GM10847 (cell line): Measurements from ENCODE around the gene ANKRD13A.

Experiments
- POLR2A ChIP-seq: IDR thresholded peaks from 2 replicates; pipeline ENCODE4 v1.6.1; 2011; ENCODE audit not compliant: insufficient read length; ENCODE audit errors: extremely low read depth

The ANKRD13A gene

DNA sequence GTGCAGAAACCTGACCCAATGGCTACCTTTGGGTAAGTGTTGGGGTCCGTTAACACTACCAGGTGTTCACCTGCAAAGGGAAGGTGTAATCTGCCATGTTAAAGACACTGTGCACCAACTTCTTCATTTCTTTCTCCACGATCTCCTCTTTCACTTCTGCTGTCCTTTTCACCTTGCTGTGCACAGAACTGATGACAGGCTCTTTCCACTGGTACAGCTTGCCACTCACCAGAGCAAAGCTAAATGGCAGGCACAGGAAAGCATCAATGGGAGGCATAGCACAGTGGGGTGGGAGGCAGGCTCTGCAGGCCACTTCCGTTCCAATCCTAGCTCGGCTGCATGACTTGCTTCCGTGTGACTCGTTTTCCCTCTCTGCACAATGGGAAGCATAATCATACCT, 51.7 kb downstream of the ANKRD13A start:
- no peak for TF ChIP-seq POLR2A

DNA sequence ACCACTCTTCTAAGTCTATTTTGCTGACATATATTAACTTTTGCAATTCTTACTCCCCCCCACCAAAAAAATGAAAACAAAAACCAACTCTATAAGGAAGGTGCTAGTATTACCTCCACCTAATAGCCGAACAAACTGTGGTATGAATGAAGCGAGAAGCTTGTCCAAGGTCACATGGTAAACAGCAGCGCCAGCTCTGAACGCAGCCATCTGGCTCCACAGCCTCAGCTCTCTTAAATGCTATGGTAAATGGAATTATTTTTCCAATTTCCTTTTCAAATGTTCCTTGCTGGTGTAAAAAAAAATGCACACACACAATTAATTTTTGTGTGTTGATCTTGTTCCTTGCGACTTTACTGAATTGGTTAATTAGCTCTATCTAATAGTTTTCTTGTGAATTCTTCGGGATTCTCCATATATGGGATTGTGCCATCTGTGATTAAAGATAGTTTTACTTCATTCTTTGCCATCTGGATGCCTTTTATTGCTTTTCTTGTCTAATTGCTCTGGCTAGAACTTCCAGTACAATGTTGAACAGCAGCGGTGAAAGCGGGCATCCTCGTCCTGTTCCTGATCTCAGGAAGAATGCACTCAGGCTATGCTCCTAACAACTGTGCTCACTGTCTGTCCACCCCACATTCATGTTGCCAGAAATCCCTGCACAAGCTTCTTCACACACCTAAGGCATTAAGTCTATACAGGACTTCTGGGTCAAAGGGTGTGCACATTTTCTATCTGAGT, 59.8 kb downstream of the ANKRD13A start:
- TF ChIP-seq POLR2A: no peak

DNA sequence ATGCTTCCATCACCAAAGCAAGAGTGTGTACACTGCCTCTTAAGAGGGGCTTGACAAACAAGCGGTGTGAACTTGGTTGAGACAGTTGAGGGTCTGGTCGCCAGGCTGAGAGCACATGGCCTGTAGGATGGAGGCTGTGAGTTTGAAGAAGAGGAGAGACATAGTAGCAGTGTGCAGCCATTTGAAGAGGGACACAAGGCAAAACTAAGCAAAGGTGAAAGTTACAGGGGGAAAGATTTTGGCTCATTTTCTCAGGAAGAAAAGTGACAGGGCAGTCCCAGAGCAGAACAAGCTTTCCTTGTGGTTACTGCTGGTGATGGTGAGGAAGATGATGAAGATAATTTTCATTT, 60.4 kb downstream of the ANKRD13A start:
- no peak for TF ChIP-seq POLR2A

DNA sequence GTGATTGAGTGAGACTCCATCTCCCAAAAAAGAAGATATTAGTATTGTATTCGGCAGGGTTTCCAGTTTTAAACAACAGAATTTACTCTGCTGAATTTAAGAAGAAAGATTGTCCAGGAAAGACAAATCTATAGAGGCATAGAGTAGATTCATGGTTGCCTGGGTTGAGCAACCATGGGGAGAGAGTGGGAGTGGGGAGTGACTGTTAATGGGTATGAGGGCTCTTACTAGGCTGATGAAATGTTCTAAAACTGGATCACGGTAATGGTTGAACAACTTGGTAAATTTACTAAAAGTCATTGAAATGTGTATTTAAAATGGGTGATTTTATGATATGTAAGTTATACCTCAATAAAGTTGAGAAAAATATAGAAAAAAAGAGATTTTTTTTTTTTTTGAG, 63.0 kb downstream of the ANKRD13A start:
- no peak for TF ChIP-seq POLR2A

DNA sequence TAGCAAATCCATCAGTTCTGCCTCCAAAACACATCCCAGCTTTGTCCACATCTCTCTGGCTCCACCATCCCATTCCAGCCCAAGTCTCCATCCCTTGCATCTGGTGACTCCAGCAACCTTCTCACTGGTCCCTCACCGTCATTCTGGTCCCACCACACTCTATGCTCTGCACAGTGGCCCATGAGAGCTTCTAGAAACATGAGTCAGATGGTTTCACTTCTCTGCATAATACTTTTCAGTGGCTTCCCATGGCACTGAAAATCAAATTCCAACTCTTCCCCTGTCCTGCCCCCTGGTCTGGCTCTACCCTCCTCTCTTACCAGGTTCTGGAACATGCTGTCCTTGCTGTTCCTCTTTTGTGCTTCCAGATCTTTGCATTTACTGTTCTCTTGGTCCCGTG, 66.3 kb downstream of the ANKRD13A start:
- TF ChIP-seq POLR2A: no peak

DNA sequence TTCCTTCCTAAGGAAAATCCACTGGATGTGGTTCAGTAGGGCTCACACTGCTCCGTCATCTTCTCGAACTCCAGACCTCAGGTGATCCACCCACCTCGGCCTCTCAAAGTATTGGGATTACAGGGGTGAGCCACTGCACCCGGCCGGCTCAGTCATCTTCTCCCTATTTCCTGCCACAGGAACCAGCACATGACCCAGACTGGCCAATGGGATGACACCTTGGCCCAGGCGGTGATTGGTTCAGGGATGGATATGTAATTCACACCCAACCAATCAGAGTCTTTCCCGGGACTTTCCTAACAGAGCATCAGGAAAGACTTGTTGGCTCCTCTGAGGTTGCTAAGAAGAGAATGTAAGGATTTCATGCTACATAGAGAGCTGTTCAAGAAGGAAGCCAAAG, 68.3 kb downstream of the ANKRD13A start:
- no peak for TF ChIP-seq POLR2A

DNA sequence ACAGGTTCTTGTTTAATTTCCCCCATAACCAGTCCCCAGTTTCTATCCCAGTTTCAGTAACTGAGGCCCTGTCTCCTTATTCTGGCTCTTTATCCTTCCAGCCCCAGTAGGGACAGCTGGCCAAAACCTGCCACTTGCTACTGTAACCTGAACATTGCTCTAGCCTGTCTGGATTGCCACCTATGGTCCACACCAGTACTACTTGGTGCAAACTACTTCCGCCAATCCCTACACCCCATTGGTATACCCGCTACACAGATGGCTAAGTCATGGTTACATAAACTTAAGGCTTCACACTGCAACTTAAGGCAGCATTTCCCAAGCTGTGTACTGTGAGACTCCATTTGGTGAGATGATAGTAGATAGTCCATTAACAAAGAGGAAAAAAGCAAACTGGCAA, 69.4 kb downstream of the ANKRD13A start:
- no peak for TF ChIP-seq POLR2A

DNA sequence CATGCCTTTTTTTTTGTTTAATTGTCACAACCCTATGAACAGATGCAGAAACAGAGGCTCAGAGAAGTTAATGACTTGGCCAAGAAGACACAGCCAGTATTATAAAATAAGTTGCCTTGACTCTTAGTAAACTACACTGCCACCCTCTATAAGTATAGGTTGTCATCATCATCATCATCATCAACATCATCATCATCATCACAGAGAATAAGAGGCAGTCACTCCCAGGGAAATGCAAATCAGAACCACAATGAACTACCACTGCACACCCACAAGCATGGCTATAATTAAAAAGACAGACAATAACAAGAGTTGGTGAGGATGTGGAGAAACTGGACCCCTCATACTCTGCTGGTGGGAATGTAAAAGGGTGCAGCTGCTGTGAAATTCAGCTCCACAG, 72.3 kb downstream of the ANKRD13A start:
- TF ChIP-seq POLR2A: no peak

DNA sequence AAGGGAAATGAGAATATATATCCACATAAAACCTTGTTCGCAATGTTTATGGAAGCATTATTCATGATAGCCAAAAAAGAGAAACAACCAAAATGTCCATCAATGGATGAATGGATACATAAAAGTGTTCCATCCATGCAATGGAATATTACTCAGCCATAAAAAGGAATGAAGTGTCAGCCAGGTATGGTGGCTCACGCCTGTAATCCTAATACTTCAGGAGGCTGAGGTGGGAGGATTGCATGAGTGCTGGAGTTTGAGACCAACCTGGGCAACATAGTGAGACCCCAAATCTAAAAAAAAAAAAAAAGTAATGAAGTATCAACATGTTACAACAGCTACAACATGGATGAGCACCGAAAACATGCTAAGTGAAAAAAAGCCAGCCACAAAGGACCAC, 72.7 kb downstream of the ANKRD13A start:
- no peak for TF ChIP-seq POLR2A

DNA sequence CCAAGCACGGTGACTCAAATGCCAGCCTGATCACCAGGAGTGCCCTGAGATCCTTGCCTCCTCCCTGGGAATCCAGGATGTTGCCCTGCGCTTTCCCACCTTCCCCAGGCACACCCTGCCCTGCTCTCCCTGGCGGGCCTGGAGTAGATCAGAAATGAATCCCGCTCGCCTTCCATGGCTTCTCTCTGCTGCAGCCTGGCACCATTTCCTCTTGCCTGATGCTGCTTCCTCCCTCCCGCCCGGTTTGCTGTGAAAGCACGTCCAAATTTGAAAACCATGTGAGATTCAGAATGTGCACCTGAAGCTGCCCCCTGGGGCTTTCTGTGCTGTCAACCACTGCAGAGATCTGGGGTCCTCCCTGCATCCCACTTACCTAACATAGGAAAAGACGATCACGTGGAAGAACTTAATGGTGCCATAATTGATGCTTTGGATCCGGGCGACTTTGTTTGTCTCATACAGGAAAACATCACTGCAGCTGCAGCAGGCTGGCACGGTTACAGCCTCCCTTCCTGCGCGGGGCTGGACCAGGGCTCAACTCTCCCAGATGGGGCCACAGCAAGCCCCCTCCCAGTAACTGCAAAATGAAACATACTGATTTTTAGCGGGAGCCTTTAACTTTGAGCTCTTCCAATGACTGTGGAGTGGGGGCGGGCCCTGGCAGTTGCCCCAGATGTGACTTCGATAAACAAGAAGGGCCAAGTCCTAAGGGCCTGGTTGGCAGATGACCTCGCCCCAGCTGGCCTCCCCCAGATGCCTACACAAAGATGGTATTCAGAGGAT, 74.0 kb downstream of the ANKRD13A start:
- no peak for TF ChIP-seq POLR2A

DNA sequence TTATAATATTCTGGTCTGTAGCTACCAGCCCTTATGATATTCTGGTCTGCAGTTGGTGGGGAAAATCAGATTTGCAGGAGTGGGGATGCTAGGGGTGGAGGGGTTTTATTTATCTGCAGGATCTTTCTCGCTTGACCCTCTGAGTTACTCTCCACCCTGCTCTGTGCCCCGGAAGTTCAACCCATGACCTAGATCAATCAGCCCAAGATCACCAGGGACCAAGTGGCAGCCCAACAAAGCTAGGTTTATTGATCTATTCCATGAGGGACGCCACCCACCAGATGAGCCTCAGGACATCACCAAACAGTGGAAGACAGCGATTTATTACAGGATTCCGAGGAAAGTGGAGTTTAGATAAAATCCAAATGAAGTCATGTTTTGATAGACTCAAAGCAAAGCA, 74.9 kb downstream of the ANKRD13A start:
- no peak for TF ChIP-seq POLR2A

DNA sequence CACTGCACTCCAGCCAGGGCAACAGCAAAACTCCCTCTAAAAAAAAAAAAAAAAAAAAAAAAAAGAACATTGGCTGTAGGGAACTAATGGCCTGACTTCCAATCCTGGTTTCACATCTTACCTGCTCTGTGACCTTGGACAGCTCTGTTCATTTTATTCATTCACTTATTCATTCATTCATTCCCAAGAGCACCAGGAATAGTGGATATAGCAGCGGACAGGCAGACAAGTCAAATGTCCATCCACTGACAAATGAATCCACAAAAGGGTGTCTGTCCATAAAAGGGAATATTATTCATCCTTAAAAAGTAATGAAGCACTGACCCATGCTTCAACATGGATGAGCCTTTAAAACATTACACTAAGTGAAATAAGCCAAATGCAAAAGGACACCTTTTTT, 76.7 kb downstream of the ANKRD13A start:
- TF ChIP-seq POLR2A: no peak

DNA sequence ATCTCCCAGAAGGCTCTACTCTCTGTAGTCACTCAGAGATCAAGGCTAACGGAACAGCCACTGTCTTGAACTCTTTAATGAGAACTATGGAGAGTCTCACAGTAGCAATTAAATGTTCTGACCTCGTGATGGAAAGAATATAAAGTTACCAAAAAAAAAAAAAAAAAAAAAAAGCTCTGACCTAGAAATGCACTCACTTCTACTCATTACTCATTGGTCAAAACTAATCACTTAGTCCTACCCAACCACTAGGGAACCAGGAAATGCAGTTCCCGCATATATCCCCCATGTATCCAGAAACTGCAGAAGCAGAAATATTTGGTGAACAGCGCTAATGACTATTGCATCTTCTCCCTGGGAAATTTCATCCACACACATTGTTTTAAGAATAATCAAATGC, 78.6 kb downstream of the ANKRD13A start:
- TF ChIP-seq POLR2A: no peak

DNA sequence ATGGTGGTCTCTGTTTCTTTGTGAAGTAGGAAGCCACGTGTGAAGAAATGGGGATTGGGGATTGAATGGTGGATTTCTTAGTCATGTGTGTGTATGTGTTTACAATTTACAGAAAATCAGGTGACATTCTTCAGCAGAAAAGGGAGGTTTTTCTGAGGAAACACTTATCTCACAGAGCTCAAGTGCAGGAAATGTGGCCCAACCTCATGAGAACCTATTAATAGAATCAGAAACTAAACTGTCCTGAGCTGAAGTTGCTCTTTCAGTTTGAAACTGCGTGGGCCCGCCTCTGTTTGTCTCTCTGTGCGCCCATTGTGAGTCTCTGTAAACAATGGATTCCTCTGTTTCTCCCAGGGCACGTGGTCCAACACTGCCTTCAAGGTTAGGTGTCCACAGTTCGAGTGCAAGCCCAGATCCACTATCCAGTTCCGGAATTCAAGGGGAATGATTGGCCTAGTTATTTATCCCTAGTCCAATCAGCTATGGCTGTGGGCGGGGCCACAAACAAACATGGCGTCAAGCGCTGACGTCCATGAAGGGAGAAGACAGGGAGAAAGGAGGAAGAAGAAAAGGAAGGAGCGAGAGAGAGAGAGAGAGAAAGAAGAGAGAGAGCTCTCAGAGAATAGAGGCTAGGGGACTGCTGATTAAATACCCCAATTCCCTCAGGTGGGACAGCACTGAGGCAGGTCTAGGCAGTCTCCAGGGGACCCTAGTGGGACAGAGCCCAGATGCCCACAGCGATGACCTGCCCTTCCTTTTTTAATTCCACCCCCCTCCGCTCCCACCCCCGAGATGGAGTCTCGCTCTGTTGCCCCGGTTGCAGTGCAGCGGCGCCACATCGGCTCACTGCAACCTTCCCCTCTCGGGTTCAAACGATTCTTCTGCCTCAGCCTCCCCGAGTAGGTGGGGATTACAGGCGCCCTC, 80.5 kb downstream of the ANKRD13A start:
- TF ChIP-seq POLR2A: no peak

DNA sequence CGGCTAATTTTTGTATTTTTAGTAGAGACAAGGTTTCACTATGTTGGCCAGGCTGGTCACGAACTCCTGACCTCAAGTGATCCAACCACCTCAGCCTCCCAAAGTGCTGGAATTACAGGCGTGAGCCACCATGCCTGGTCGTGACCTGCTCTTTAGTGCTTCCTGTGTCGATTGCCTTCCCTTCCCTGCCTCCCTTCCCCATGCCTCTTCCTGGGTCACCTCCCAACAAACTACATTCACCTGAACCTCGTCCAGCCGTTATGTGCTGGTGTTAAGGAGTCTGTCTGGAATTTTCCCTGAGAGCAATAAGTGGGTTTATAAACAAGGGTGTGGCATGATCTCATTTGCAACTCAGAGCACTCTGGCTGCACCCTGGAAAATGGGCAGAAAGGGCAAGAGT, 81.2 kb downstream of the ANKRD13A start:
- TF ChIP-seq POLR2A: no peak
